Neural progenitor cell (in vitro differentiated cells): ENCODE results near the gene RNF145. TPM values are rescaled to one million over a fixed set of nuclear protein-coding genes. Genes with fewer than 3 reads are reported as not detected.

Experiments
- DNase-seq: peaks from one replicate; pipeline ENCODE4 v3.0.0-alpha.2; 2016; ENCODE audit warnings: low spot score
- H2AFZ ChIP-seq: fragments of 200-600 bp; sonication (generic); replicated peaks from 2 replicates; pipeline ENCODE4 v1.6.1; 2016; ENCODE audit warnings: antibody characterized with exemption
- H3F3A ChIP-seq: fragments of 200-600 bp; sonication (generic); 2 replicates; pipeline ENCODE4 v1.6.1; 2016; ENCODE audit warnings: antibody characterized with exemption, low read depth
- H3K27ac ChIP-seq: fragments of 200-600 bp; sonication (generic); 2 replicates; pipeline ENCODE4 v1.5.1; 2016; ENCODE audit warnings: mild to moderate bottlenecking
- H3K27me3 ChIP-seq: fragments of 200-600 bp; sonication (generic); 2 replicates; pipeline ENCODE4 v1.6.1; 2016; ENCODE audit warnings: mild to moderate bottlenecking, moderate library complexity
- H3K36me3 ChIP-seq: fragments of 200-600 bp; sonication (generic); 2 replicates; pipeline ENCODE4 v1.5.1; 2016
- H3K4me1 ChIP-seq: fragments of 200-600 bp; sonication (generic); 2 replicates; pipeline ENCODE4 v1.6.1; 2016; ENCODE audit warnings: mixed run types
- H3K4me2 ChIP-seq: fragments of 200-600 bp; sonication (generic); 2 replicates; pipeline ENCODE4 v1.6.1; 2016
- H3K4me3 ChIP-seq: fragments of 200-600 bp; sonication (generic); 2 replicates; pipeline ENCODE4 v1.5.1; 2016
- H3K79me2 ChIP-seq: fragments of 200-600 bp; sonication (generic); 2 replicates; pipeline ENCODE4 v1.6.1; 2016; ENCODE audit warnings: low read depth
- H3K9ac ChIP-seq: fragments of 200-600 bp; sonication (generic); 2 replicates; pipeline ENCODE4 v1.6.1; 2016
- H3K9me3 ChIP-seq: fragments of 200-600 bp; sonication (generic); 2 replicates; pipeline ENCODE4 v1.5.1; 2016; ENCODE audit warnings: low read depth
- H4K20me1 ChIP-seq: fragments of 200-600 bp; sonication (generic); 2 replicates; pipeline ENCODE4 v1.6.1; 2016; ENCODE audit warnings: low read depth
- H3K27ac Mint-ChIP-seq: 3 replicates; pipeline ENCODE4 v1.8.0; 2021; ENCODE audit warnings: mixed read lengths
- H3K27me3 Mint-ChIP-seq: 2 replicates; pipeline ENCODE4 v1.8.0; 2022; ENCODE audit warnings: low read depth, mild to moderate bottlenecking, inconsistent platforms, moderate library complexity, mixed read lengths; ENCODE audit not compliant: insufficient read depth
- H3K36me3 Mint-ChIP-seq: 3 replicates; pipeline ENCODE4 v1.8.0; 2021; ENCODE audit warnings: mixed read lengths
- H3K4me1 Mint-ChIP-seq: 3 replicates; pipeline ENCODE4 v1.8.0; 2021; ENCODE audit warnings: mixed read lengths
- H3K4me3 Mint-ChIP-seq: 3 replicates; pipeline ENCODE4 v1.8.0; 2021; ENCODE audit warnings: mild to moderate bottlenecking, moderate library complexity, mixed read lengths
- H3K9me3 Mint-ChIP-seq: 3 replicates; pipeline ENCODE4 v1.8.0; 2020; ENCODE audit warnings: mixed read lengths
- EZH2 ChIP-seq: fragments of 200-600 bp; sonication (generic); IDR thresholded peaks from 2 replicates; pipeline ENCODE4 v1.6.1; 2017; ENCODE audit warnings: antibody characterized with exemption, mild to moderate bottlenecking, moderate library complexity
- EZH2phosphoT487 ChIP-seq: fragments of 200-600 bp; sonication (generic); IDR thresholded peaks from 2 replicates; pipeline ENCODE4 v1.6.1; 2017; ENCODE audit warnings: antibody characterized with exemption
- total RNA-seq: library from RNA; depleted of rRNA; stranded (reverse); fragments of >200 nt; gene quantifications from 2 replicates; pipeline ENCODE4 v1.2.3, GENCODE V29; 2015; ENCODE audit warnings: low replicate concordance
- TF ChIP-seq, protein P1 (sequence below): fragments of 200-600 bp; sonication (generic); IDR thresholded peaks from 2 replicates; pipeline ENCODE4 v1.5.1; 2017; ENCODE audit warnings: antibody characterized with exemption, mild to moderate bottlenecking

The RNF145 gene
- total RNA-seq, 1 donor from 2014 or later = 80.0 TPM

DNA sequence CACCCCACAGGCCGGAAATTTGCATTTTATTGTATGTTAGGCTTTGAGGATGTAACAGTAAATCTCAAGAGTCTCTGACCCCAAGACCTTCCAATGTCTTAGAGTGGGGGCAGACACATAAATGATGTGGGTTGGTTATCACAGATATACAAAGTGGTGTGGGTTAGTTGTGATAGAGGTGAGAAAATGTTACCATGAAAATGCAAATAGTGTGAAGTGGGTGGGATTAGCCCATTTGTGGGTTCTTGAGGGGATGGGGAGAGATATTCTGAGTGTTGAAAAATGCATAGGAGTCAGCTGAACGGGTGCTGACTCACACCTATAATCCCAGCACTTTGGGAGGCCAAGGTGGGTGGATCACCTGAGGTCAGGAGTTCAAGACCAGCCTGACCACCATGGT is 7.9 kb upstream of the RNF145 start:
- no peaks in the 10 kb centered on the region for H3K27me3 Mint-ChIP-seq
- no peak overlapping the region for H3K9ac ChIP-seq
- peaks cover 8% of the 10 kb centered on the region for H3K4me1 ChIP-seq
- H3K4me1 Mint-ChIP-seq = no peaks in the 10 kb centered on the region
- no peaks in the 10 kb centered on the region for H3K36me3 ChIP-seq
- no peaks in the 10 kb centered on the region for H4K20me1 ChIP-seq
- no peaks in the 10 kb centered on the region for H3K27me3 ChIP-seq
- no peak overlapping the region for H3K27ac Mint-ChIP-seq
- no peak overlapping the region for H3K27ac ChIP-seq
- no peak overlapping the region for H3K4me2 ChIP-seq
- H3K9me3 ChIP-seq = no peaks in the 10 kb centered on the region
- peaks cover 6% of the 10 kb centered on the region for H3F3A ChIP-seq
- no peaks in the 10 kb centered on the region for H3K36me3 Mint-ChIP-seq
- H2AFZ ChIP-seq = no peak overlapping the region
- no peak for TF ChIP-seq EZH2phosphoT487
- TF ChIP-seq, protein P1, sequence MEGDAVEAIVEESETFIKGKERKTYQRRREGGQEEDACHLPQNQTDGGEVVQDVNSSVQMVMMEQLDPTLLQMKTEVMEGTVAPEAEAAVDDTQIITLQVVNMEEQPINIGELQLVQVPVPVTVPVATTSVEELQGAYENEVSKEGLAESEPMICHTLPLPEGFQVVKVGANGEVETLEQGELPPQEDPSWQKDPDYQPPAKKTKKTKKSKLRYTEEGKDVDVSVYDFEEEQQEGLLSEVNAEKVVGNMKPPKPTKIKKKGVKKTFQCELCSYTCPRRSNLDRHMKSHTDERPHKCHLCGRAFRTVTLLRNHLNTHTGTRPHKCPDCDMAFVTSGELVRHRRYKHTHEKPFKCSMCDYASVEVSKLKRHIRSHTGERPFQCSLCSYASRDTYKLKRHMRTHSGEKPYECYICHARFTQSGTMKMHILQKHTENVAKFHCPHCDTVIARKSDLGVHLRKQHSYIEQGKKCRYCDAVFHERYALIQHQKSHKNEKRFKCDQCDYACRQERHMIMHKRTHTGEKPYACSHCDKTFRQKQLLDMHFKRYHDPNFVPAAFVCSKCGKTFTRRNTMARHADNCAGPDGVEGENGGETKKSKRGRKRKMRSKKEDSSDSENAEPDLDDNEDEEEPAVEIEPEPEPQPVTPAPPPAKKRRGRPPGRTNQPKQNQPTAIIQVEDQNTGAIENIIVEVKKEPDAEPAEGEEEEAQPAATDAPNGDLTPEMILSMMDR = no peak
- TF ChIP-seq EZH2 = no peak
- no peak overlapping the region for H3K4me3 Mint-ChIP-seq
- H3K4me3 ChIP-seq = no peak overlapping the region
- no peaks in the 10 kb centered on the region for H3K9me3 Mint-ChIP-seq
- no peak for DNase-seq
- no peaks in the 10 kb centered on the region for H3K79me2 ChIP-seq

DNA sequence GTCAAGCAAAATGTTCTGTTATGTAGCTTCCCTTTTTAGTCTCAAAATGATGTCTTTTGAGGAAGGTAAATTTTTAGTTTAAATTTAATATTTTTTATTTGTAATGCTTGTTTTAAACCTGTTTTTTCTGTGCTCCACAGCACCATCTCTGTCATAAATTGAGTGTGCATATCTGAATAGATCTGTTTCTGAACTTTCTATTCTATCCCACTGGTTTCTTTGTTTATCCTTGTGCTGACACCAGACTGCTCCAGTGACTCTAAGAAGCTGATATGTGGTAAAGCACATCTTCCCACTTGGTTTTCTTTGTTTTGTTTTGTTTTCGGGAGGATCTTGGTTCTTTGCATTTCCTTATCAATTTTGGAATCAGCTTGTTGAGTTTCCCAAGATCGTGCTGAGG is 7.1 kb upstream of the RNF145 start:
- Mint-ChIP-seq H3K4me1 (peaks cover 7% of the 10 kb centered on the region), H3K9me3 (no peaks in the 10 kb centered on the region), H3K27me3 (no peaks in the 10 kb centered on the region), H3K4me3 (no peak overlapping the region), H3K36me3 (no peaks in the 10 kb centered on the region), H3K27ac (no peak overlapping the region)
- Histone ChIP-seq H3K36me3 (no peaks in the 10 kb centered on the region), H3K27ac (no peak overlapping the region), H4K20me1 (no peaks in the 10 kb centered on the region), H3K4me1 (peaks cover 13% of the 10 kb centered on the region), H3K9ac (no peak overlapping the region), H3F3A (peaks cover 6% of the 10 kb centered on the region), H3K4me2 (no peak overlapping the region), H3K4me3 (no peak overlapping the region), H3K79me2 (no peaks in the 10 kb centered on the region), H3K9me3 (no peaks in the 10 kb centered on the region), H2AFZ (no peak overlapping the region), H3K27me3 (no peaks in the 10 kb centered on the region)
- no peak for DNase-seq
- TF ChIP-seq, protein P1 = no peak
- TF ChIP-seq EZH2phosphoT487 (no peak), EZH2 (no peak)

DNA sequence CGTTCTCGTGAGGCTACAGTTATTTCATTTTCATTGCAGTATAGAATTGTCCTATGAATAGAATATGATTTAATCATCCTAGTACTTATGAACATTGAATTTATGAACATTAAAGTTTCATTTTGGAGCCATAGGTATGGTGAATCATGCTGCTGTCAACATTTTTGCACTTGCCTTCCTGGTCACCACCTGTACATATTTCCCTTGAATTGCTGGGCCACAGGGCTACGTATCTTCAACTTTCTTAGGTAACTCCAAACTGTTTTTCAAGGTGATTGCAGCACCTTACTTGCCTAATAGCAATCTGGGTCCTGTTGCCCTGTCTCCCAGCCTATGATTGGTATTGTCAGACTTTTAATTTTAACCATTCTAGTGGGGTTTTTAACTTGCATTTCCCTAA is 6.5 kb upstream of the RNF145 start:
- Histone ChIP-seq H3K4me2 (no peak overlapping the region), H4K20me1 (no peaks in the 10 kb centered on the region), H3K4me3 (no peak overlapping the region), H3K9ac (no peak overlapping the region), H3K4me1 (peaks cover 15% of the 10 kb centered on the region), H3K9me3 (no peaks in the 10 kb centered on the region), H2AFZ (no peak overlapping the region), H3F3A (peaks cover 6% of the 10 kb centered on the region), H3K79me2 (no peaks in the 10 kb centered on the region), H3K36me3 (no peaks in the 10 kb centered on the region), H3K27ac (no peak overlapping the region), H3K27me3 (no peaks in the 10 kb centered on the region)
- H3K27ac Mint-ChIP-seq = no peak overlapping the region
- no peak overlapping the region for H3K4me3 Mint-ChIP-seq
- no peaks in the 10 kb centered on the region for H3K36me3 Mint-ChIP-seq
- peaks cover 9% of the 10 kb centered on the region for H3K4me1 Mint-ChIP-seq
- TF ChIP-seq, protein P1 = no peak
- TF ChIP-seq EZH2phosphoT487 (no peak), EZH2 (no peak)
- no peaks in the 10 kb centered on the region for H3K9me3 Mint-ChIP-seq
- DNase-seq = no peak
- no peaks in the 10 kb centered on the region for H3K27me3 Mint-ChIP-seq
